ENCODE results near the gene PHLDB3. TPM values are rescaled to one million over a fixed set of nuclear protein-coding genes. Genes with fewer than 3 reads are reported as not detected.

The PHLDB3 gene
- total and polyA plus RNA-seq, 4 donors: 5.8 to 23.4 (median 7.9) TPM

- Histone ChIP-seq H3K27ac (ENCODE audit: low read depth in 1 of 2, low read length in 1 of 2) (no peak overlapping the region), H3K9me3 (ENCODE audit: control insufficient read depth in 4 of 4, insufficient read depth in 3 of 4, low read length in 3 of 4) (no peaks in the 10 kb centered on the region), H3K27me3 (ENCODE audit: control insufficient read depth in 3 of 3, insufficient read depth in 3 of 3, low read length in 2 of 3) (no peaks in the 10 kb centered on the region), H3K4me3 (no peak overlapping the region), H3K36me3 (ENCODE audit: control insufficient read depth in 4 of 4, insufficient read depth in 4 of 4, low read length in 4 of 4) (peaks cover 5 to 42% (median 24%) of the 10 kb centered on the region in 4 donors), H3K9ac (ENCODE audit: insufficient read depth in 1 of 2, low read length in 2 of 2) (no peak overlapping the region), H3K4me1 (ENCODE audit: control insufficient read depth in 5 of 5, insufficient read depth in 5 of 5, low read length in 5 of 5) (no peaks in the 10 kb centered on the region)
- ATAC-seq (ENCODE audit: insufficient read depth, low FRiP score): no peak
- no peak for DNase-seq
- 96 to 98% methylated on average over 3 of the region's 3 CpGs for WGBS, 2 donors
- no peak for TF ChIP-seq CTCF (IDR thresholded peaks at IDR 0.05; ENCODE audit: control extremely low read depth, extremely low read depth)
Measured at GRCh38 chr19:43546581-43546980, 42.0 kb upstream of the PHLDB3 start.

GRCh38 chr19:43545981-43546380 lies 41.4 kb upstream of the PHLDB3 start:
- Histone ChIP-seq H3K27me3 (ENCODE audit: control insufficient read depth in 3 of 3, insufficient read depth in 3 of 3, low read length in 2 of 3) (no peaks in the 10 kb centered on the region), H3K9ac (ENCODE audit: insufficient read depth in 1 of 2, low read length in 2 of 2) (no peak overlapping the region), H3K36me3 (ENCODE audit: control insufficient read depth in 4 of 4, insufficient read depth in 4 of 4, low read length in 4 of 4) (peaks cover 0 to 37% (median 22%) of the 10 kb centered on the region in 4 donors), H3K27ac (ENCODE audit: low read depth in 1 of 2, low read length in 1 of 2) (no peak overlapping the region), H3K4me1 (ENCODE audit: control insufficient read depth in 5 of 5, insufficient read depth in 5 of 5, low read length in 5 of 5) (no peaks in the 10 kb centered on the region), H3K4me3 (no peak overlapping the region), H3K9me3 (ENCODE audit: control insufficient read depth in 4 of 4, insufficient read depth in 3 of 4, low read length in 3 of 4) (no peaks in the 10 kb centered on the region)
- no peak for ATAC-seq (ENCODE audit: insufficient read depth, low FRiP score)
- TF ChIP-seq CTCF (IDR thresholded peaks at IDR 0.05; ENCODE audit: control extremely low read depth, extremely low read depth): no peak
- no peak for DNase-seq
- 81 to 83% methylated on average over 2 of the region's 2 CpGs for WGBS, 2 donors

GRCh38 chr19:43545276-43545675 lies 40.7 kb upstream of the PHLDB3 start:
- 89 to 94% methylated on average over 5 of the region's 5 CpGs for WGBS, 2 donors
- Histone ChIP-seq H3K9me3 (ENCODE audit: control insufficient read depth in 4 of 4, insufficient read depth in 3 of 4, low read length in 3 of 4) (peaks cover 0 to 2% (median 0%) of the 10 kb centered on the region in 4 donors), H3K4me3 (no peak overlapping the region), H3K36me3 (ENCODE audit: control insufficient read depth in 4 of 4, insufficient read depth in 4 of 4, low read length in 4 of 4) (peaks cover 2 to 36% (median 21%) of the 10 kb centered on the region in 4 donors), H3K9ac (ENCODE audit: insufficient read depth in 1 of 2, low read length in 2 of 2) (no peak overlapping the region), H3K27ac (ENCODE audit: low read depth in 1 of 2, low read length in 1 of 2) (no peak overlapping the region), H3K27me3 (ENCODE audit: control insufficient read depth in 3 of 3, insufficient read depth in 3 of 3, low read length in 2 of 3) (no peaks in the 10 kb centered on the region), H3K4me1 (ENCODE audit: control insufficient read depth in 5 of 5, insufficient read depth in 5 of 5, low read length in 5 of 5) (no peaks in the 10 kb centered on the region)
- DNase-seq (no peak), ATAC-seq (ENCODE audit: insufficient read depth, low FRiP score) (no peak)
- TF ChIP-seq CTCF (IDR thresholded peaks at IDR 0.05; ENCODE audit: control extremely low read depth, extremely low read depth): no peak

- Histone ChIP-seq H3K27me3 (ENCODE audit: control insufficient read depth in 3 of 3, insufficient read depth in 3 of 3, low read length in 2 of 3) (no peaks in the 10 kb centered on the region), H3K4me1 (ENCODE audit: control insufficient read depth in 5 of 5, insufficient read depth in 5 of 5, low read length in 5 of 5) (no peaks in the 10 kb centered on the region), H3K9ac (ENCODE audit: insufficient read depth in 1 of 2, low read length in 2 of 2) (no peak overlapping the region), H3K4me3 (no peak overlapping the region), H3K36me3 (ENCODE audit: control insufficient read depth in 4 of 4, insufficient read depth in 4 of 4, low read length in 4 of 4) (peaks cover 2 to 39% (median 27%) of the 10 kb centered on the region in 4 donors), H3K9me3 (ENCODE audit: control insufficient read depth in 4 of 4, insufficient read depth in 3 of 4, low read length in 3 of 4) (peaks cover 0 to 3% (median 1%) of the 10 kb centered on the region in 4 donors), H3K27ac (ENCODE audit: low read depth in 1 of 2, low read length in 1 of 2) (no peak overlapping the region)
- ATAC-seq (ENCODE audit: insufficient read depth, low FRiP score) (no peak), DNase-seq (no peak)
- 95 to 96% methylated on average over 9 of the region's 9 CpGs for WGBS, 2 donors
- no peak for TF ChIP-seq CTCF (IDR thresholded peaks at IDR 0.05; ENCODE audit: control extremely low read depth, extremely low read depth)
Measured at GRCh38 chr19:43544077-43544476, 39.5 kb upstream of the PHLDB3 start.
